ENCODE measurements around the gene C4orf50.
"Not testable (repeated sequence)": the region's sequence is repeated elsewhere in the genome, so short reads cannot be mapped to it uniquely, and the experiment has no call there.

Gene C4orf50

GRCh38 chr4:6009452-6009851, 8.8 kb downstream of the C4orf50 start:
- TF ChIP-seq CTCF (conservative IDR thresholded peaks at IDR 0.05; ENCODE audit: low read depth, low read length), result no peak

GRCh38 chr4:6008766-6009385, 9.4 kb downstream of the C4orf50 start:
- no peak for TF ChIP-seq CTCF (conservative IDR thresholded peaks at IDR 0.05; ENCODE audit: low read depth, low read length)
- no peak overlapping the region for H3K4me3 ChIP-seq (ENCODE audit: low read length)
- DNase-seq (ENCODE audit: low read depth), result no peak

More at GRCh38 chr4:6009452-6009851, 8.8 kb downstream of the C4orf50 start:
- DNase-seq (ENCODE audit: low read depth), result no peak
- H3K4me3 ChIP-seq (ENCODE audit: low read length), result no peak overlapping the region

GRCh38 chr4:6008092-6008551, 10.1 kb downstream of the C4orf50 start:
- TF ChIP-seq CTCF (conservative IDR thresholded peaks at IDR 0.05; ENCODE audit: low read depth, low read length), result no peak
- H3K4me3 ChIP-seq (ENCODE audit: low read length), result no peak overlapping the region
- no peak for DNase-seq (ENCODE audit: low read depth)

- DNase-seq (ENCODE audit: low read depth), result no peak
- H3K4me3 ChIP-seq (ENCODE audit: low read length), result no peak overlapping the region
- TF ChIP-seq CTCF (conservative IDR thresholded peaks at IDR 0.05; ENCODE audit: low read depth, low read length), result no peak
Observed at GRCh38 chr4:6005175-6005574, 13.1 kb downstream of the C4orf50 start.

- H3K4me3 ChIP-seq (ENCODE audit: low read length), result not testable (repeated sequence)
Observed at GRCh38 chr4:6003485-6003884, 14.7 kb downstream of the C4orf50 start.

GRCh38 chr4:6002926-6003325, 15.3 kb downstream of the C4orf50 start:
- TF ChIP-seq CTCF (conservative IDR thresholded peaks at IDR 0.05; ENCODE audit: low read depth, low read length), result no peak
- DNase-seq (ENCODE audit: low read depth), result no peak
- H3K4me3 ChIP-seq (ENCODE audit: low read length), result no peak overlapping the region

More at GRCh38 chr4:6003485-6003884, 14.7 kb downstream of the C4orf50 start:
- not testable (repeated sequence) for DNase-seq (ENCODE audit: low read depth)

- no peak for TF ChIP-seq CTCF (conservative IDR thresholded peaks at IDR 0.05; ENCODE audit: low read depth, low read length)
- DNase-seq (ENCODE audit: low read depth), result no peak
- H3K4me3 ChIP-seq (ENCODE audit: low read length), result no peak overlapping the region
Observed at GRCh38 chr4:6002492-6002833, 15.8 kb downstream of the C4orf50 start.
